GM20431 (cell line): ENCODE measurements around the gene MED26.

ENCODE experiments used
- in situ Hi-C: fragments of 300-500 bp; cut with MseI, MboI; formaldehyde crosslinking; loops from one replicate; pipeline ENCODE4 v1.15.0; 2020; ENCODE audit warnings: low sequenced_read_pairs; ENCODE audit not compliant: unreplicated experiment

Gene MED26

DNA sequence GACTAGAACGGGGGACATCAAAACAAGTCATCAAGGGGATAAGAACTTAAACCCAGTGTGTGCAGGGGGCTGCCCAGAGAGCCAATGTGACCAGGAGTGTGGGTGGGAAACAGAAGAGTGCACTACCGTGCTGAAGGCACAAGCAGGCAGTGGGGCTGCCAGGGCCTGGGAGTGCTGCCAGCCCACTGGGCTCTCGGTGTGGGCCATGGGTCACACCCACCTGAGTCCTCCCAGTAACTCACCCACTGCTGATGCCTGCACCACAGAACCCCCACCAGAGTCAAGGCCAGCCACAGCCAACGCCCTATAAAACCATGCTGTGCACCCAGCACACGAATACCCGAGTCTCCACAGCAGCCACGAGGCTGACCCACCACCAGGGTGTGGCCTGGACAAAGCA, 8.5 kb downstream of the MED26 start:
- in situ Hi-C loops, result no loop called here

DNA sequence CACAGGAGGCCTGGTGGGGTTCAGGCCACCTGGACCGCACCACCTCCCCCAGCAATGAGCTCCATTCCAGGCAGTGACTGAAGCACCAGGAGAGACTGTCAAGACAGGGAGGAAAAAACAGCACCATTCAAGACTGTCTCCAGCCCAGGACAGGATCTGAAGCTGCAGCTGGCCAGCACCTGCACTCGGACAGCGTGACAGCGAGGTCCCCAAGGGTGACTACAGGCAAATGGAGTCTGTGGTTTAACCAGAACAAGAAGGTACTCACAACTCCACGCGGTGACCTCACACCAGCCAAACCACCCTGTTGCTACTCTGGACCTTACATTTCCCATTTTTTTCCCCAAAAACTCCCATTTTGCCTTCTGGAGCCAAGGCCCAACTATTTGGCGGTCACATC, 9.8 kb downstream of the MED26 start:
- in situ Hi-C loops, result no loop called here

DNA sequence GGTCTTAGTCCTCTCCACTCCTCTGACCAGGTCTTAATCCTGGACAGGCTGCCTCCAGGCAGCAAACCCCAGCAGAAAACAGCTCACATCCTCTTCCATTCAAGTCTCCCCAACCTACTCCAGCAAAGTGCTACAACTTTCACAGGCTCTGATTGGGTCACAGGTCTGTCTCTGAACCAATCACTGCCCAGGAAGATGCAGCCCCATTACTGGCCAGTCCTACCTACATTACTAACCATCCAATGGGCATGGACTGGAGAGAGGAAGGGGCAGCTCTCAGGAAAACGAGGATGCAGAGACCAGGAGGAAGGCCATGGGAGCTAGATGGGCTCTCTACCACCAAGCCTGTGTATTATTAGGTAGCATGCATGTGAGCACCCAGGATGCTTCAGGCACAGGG, 12.2 kb downstream of the MED26 start:
- in situ Hi-C loops, result no loop called here

DNA sequence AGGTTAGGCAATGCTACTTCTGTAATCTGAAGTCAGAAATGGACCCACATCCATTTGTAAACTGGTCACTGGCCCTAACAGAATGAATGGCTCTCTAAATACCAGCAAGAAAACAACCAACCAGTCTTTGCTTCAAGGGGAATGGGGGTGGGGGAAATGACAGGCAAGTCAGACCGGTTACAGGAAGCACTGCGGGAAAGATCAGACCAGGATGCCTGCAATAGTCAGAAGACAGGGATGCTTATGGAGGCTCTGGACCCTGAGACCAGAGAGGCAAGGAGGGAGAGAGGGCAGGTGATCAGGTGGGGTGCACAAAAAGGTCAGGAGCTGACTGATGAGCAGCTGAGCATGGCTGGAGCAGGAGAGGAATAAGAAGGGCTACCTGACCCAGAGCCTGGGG, 13.1 kb downstream of the MED26 start:
- in situ Hi-C loops, result no loop called here

DNA sequence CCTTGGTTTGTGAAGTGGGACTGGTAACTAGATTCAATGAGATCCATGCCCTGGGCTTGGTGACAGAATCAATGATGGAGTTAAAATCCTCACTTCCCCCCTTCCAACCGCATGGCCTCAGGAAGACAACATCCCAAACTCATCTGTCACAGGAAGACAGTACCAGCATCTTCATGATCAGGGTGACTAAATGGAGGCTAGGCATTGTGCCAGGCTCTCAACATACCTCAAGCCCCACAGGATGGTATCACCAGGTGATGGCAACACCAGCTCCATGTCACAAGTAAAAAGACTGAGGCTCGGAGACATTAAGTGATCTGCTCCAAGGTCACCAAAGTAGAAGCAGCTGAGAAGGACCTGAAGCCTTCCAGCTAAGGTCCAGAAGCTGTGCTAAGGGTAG, 14.2 kb downstream of the MED26 start:
- in situ Hi-C loops, result no loop called here

DNA sequence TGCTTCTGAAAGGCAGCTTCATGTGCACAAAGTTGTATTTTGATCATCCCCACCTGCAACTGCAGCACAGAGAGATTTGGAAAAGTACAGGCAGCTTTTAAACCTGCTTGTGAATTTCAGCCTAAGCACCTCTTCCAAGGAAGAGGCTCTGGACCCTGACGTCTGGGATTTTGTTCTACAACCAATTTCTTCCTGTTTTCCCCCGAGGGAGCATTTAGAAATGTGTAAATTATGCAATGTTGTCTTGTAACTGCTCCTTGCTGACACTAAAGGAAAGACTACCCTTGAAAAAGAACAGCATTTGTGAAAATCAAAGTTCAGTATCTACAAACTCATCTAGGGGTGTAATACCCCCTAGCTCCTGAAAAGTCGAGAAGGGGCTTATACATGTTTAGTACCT, 15.4 kb downstream of the MED26 start:
- in situ Hi-C loops, result no loop called here

DNA sequence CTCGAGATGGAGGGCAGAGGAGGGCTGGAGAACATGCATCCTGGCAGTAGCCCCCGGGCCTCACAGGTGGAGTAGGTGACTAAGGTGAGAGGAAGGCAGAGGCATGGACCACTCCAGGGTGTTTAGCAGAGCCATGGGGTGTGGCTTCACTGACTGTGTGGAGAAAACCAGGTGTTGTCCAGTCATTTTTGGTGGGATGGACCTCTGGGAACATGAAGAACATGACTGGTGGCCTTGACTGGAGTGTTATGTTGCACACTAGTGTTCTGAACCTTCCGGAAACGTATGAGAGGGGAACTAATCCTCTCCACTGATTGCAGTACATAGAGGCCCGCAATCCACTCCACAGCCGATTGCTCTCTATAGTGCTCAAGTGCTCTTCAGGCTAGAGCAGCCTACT, 16.9 kb downstream of the MED26 start:
- in situ Hi-C loops, result no loop called here

DNA sequence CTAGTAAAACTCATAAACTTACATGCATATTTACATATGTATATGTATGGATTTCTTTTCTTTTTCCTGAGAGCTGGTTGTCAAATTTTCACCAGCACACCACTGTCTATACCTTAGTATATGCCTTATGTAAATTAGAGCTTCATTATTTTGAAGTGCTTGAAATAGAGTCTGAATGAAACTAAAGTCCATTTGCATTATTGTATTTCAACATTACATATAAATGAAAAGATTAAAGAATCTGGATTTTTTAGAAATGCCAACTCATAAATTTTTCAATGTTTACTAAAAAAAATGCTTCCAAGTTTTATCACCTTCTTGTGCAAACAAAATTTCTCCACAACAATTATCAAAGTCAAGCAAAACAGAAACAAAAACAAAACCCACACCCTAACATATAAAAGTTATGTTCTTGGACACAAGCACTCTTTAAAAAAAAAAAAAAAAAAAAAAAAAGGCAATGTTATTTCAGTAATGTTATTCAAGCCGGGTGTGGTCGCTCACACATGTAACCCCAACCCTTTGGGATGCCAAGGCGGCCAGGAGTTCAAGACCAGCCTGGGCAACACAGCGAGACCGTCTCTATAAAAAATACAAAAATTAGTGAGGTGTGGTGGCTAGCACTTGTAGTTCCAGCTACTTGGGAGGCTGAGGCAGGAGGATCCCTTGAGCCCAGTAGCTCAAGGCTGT, 18.3 kb downstream of the MED26 start:
- in situ Hi-C loops, result no loop called here

DNA sequence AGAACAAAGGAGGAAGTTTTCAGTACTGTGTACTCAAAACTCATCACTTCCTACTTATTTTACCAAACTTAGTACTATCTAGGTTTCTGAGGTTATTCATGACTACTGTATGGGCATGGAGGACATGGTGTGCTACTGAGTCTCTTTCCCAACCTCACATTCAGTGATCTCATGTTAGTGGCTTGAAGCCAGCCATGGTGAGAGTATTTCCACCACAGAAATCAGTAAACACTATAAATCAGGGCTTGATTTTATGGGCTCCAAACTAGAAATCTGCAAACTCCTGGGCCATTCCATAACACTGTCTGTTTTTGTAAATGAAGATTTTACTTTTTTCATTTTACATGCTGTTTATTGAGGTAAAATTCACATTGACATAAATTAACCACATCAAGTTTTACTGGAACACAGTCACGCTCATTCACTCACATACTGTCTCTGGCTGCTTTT, 19.7 kb downstream of the MED26 start:
- in situ Hi-C loops, result no loop called here

DNA sequence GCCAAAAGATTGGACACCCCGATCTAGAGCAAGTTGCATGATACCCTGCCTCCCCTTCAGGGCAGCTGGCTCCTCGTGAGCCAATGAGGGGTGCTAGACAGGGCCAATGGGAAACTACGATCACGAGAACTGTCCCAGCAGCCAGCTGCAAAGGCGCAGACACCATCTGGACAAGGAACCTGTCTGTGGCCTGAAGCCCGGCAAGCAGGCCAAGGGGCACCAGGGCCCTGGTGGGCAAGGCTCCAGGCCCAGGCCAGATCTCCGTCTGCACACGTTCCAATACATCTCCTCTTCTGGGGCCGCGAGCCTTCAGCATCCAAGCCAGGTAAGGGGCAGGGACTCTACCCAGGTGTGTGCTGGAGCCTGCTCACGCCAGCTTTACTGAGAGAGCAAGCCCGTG, 20.2 kb downstream of the MED26 start:
- in situ Hi-C loops, result no loop called here

DNA sequence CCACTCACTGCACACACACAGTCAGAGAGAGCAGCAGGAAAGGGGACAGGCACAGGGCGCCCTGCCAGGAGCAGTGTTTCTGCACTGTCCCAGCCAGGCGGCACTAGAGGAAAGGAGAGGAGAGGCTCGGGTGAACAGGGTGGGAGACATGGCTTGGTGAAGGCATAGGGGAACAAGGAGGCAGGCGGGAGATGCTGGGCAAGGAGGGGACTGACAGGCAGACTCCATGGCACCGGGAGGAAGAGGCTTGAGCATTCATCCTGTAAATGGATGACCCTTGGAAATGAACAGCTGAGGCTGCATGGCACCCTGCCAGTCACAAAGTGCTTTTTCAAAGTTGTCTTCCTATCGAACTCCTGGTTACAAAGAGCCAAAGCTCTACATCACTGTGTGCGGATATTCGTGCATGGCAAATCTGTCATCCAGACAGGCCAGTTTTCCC, 22.4 kb downstream of the MED26 start:
- in situ Hi-C loops, result no loop called here

DNA sequence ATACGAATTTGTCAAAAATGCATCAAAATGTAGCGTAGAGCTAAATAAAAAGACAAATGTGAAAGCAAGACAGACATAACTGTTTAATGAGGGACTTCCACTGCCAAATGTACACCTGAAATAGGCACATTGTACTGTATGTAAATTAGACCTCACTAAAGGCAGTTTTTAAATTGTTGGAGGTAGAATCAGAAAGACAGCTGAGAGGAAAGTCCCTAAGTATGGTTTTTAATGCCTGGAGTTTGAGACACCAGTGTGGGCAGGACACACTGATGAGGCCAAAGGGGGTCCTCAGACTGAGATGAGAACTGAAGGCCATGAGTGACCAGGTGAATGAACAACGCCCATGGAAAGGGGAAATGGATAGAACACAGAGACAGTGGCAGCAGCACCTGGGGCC, 22.9 kb downstream of the MED26 start:
- in situ Hi-C loops, result no loop called here

DNA sequence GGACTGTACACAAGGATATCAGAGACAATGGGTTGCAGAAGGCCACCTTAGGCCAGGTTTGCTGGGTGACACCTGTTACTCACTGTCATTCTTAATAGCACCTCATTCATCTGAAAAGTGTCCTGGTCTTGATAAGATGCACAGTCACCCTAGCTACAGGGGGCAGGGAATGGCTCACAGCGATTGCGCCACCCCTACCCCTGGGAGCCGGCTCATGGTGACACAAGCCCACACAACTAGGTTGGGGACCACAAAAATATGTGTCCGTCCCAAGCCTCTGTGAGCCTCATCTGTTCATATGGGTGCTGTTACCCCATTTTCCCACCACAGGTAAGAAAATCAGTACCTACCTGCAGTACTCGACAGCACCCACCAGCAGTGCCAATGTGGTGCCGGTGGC, 23.4 kb downstream of the MED26 start:
- in situ Hi-C loops, result no loop called here

DNA sequence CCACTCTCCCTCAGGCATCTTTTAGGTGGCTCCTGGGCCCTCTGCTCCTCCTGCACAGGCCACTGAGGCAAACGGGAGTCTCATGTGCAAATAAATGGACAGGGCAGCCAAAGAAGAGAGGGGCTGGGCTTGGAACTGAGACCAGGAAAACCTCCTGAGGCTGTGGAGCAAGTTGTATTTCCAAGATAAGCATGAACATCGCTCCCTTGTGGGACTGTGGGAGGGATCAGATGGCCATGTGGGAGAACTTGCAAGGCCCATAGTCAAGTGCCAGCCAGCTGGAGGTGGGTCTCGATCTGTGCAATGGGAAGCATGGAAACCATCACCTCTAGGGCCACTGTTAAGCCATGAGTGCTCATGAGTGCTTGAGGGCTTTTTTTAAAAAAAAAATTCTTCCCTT, 24.9 kb downstream of the MED26 start:
- in situ Hi-C loops, result no loop called here

DNA sequence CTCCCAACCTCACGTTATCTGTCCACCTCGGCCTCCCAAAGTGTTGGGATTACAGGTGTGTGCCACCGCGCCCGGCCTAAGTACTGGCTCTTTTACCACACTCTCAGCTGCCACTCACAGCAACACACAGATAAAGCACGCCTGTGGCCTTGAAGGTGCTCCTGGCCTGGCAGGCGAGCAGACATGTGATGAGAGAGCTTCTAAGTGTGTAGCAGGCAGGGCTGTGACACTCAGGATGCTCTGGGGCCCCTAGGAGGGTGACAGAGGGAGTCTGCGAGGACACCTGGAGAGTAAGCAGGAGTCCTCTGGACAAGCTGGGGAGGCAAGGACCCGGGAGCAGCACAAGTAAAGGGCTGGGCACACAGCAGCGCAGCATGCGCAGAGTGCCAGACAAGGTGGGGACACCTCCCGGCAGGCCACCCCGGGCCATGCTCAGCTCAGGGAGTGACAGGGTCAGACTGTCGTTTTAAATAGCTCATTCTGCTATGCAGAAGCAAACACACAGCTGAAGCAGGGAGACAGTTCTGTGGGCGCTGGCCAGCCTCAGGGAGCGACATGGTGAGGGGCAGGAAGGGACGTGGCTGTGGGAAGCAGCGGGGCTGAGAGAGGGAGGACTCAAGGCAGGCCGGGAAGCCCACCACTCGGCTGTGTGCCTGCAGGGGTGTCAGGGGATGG, 26.5 kb downstream of the MED26 start:
- in situ Hi-C loops, result no loop called here

DNA sequence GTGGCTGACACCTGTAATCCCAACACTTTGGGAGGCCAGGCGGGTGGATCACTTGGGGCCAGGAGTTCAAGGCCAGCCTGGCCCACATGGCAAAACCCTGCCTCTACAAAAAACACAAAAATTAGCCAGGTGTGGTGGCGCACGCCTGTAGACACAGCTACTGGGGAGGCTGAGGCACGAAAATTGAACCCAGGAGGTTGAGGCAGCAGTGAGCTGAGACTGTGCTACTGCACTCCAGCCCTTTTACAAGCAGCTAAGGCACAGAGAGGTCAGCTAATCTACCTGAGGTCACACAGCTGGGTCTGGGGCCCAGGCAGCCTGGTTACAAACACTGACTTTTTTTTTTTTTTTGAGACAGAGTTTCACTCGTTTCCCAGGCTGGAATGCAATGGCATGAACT, 27.2 kb downstream of the MED26 start:
- in situ Hi-C loops, result no loop called here

DNA sequence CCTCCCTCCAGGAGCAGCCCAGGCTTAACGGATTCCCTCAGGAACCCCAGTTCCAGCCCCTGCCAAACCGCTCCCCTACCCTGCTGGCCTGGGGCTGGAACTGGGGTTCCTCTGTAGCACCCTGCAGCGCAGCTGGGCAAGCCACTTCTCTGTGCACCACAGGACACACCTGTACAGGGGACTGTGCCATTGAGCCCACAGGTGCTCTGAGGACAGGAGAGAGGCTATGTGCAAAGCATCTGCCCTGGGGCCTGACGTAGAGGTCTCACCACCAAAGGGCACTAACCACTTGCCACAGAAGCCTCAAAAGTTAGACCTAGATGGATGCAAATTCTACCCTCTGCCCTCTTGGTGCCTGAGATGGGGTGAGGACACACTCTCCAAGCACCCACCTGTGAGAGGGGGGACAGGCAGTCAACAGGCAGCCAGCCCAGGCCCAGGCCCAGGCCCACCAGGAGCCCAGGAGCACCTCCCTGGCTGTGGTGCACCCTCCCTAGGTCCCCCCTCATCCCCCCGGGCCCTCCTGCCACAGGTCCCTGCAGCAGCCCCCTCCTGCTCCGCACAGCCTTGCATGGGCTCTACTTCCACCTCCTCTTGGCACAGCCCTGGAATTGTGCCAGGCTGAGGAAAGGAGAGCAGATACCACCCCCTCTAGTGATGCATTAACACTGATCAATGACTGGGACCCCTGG, 28.2 kb downstream of the MED26 start:
- in situ Hi-C loops, result no loop called here

DNA sequence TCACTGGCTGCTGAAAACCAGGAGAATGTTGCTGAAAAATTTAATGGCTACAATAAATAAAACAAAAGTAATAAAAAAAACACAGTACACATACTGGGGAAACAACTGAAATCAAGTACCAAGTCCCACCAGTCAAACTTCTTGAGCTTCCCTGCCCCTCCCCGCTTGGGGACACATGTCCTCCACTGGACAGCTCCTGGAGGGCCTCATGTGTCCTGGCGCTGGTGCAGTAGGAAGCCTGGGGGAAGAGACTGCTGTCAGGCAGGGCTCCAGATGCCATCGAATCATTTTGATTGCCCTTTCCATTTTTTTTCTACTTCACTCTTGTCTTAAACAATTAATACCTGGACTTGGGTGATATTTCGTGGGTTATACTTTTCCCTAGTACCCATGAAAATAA, 29.2 kb downstream of the MED26 start:
- in situ Hi-C loops, result no loop called here

DNA sequence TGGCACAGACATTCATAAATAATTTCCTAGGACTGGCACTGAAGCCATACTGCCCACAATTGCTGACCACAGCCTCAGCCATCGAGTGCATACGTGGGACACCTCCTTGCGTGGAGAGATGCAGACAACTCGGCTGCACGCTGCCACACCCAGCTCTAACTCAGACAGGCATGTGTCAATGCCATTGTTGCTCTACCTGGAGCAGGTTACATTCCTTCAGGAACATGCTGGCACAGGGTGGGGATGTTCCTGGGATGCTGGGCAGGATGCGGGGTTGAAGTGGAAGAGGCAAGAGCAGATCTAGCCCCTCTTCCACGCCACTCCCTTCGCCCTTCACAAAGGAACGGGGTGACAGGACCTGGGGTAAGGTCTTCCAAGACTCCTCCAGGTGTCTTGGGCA, 31.6 kb downstream of the MED26 start:
- in situ Hi-C loops, result no loop called here

DNA sequence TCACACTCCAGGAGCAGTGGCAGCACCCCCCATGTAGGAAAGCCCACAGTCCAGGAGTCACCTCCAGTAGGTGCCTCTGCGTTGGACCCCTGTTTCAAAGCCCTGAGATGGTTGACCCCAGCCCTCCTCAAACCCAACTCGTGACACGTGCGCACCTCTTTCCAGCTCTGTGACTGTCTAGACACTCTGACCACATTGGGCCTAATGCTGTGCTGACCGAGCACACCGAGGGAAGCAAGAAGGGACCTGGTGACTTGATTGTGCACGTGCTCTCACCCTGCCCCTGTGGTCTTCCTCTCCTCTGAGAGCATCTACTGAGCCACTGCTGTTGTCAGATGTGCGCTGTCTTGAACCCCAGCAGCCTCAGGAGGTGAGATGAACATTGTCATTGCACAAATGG, 32.9 kb downstream of the MED26 start:
- in situ Hi-C loops, result no loop called here

DNA sequence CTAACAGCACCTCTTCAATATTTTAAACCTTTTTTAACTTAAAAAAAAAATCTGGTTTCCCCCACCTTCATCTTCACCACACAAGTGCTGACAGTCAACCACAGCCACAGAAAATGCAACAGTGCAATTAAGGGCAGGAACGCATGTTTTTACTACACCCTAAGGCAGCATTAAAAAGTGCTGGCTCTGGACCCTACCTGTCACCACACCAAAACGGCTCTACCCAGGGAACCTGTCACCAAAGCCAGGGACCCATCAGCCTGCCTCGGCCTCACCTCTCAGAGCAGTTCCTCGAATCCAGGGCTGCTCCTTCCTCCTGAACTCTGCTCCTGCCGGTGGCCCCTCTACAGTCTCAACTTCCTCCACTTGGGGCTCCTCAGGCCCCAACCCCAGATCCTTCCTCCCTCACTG, 33.3 kb downstream of the MED26 start:
- in situ Hi-C loops, result no loop called here
